HG03139 (cell line): ENCODE measurements around the gene SPINT2.
"Not testable (repeated sequence)": the region's sequence is repeated elsewhere in the genome, so short reads cannot be mapped to it uniquely, and the experiment has no call there.

Experiments
- ATAC-seq: cut with Tn5 transposase; IDR thresholded peaks from one replicate; pipeline ENCODE4 v1.9.1; 2021; ENCODE audit not compliant: unreplicated experiment

Gene SPINT2

GRCh38 chr19:38318660-38319059 lies 54.3 kb downstream of the SPINT2 start:
- no peak for ATAC-seq

DNA sequence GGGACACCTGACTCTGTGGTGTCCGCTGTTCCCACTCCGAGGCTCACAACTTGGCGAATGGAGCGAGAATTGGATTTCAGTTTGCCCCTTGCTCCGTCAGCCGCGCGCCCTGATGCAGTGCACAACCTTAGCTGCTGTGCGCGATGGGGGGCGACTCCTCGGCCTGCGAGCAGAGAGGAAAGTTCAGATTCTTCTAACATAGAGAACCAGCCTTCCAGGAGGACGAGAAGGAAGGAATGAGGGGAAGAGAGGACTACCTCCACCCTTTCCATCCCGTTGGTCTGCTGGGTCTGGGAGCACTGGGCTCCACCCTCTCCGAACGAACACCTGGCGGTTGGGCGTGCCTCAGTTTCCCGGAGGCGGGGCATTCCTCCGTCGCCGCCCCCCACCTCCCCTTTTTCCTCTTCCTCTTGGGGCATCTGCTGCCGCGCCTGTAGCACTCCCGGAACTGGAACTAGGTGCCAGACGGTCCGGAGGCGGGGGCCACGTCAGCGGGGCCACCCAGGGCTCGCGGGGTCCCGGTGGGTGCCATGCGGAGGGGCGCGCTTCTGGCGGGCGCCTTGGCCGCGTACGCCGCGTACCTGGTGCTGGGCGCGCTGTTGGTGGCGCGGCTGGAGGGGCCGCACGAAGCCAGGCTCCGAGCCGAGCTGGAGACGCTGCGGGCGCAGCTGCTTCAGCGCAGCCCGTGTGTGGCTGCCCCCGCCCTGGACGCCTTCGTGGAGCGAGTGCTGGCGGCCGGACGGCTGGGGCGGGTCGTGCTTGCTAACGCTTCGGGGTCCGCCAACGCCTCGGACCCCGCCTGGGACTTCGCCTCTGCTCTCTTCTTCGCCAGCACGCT lies 55.3 kb downstream of the SPINT2 start, which contains the start of gene KCNK6:
Gene KCNK6, plus strand, starts transcription at position 425 of the 838 bp plus-strand sequence. Its CDS starts 106 bp downstream, at position 531.
- ATAC-seq = no peak

DNA sequence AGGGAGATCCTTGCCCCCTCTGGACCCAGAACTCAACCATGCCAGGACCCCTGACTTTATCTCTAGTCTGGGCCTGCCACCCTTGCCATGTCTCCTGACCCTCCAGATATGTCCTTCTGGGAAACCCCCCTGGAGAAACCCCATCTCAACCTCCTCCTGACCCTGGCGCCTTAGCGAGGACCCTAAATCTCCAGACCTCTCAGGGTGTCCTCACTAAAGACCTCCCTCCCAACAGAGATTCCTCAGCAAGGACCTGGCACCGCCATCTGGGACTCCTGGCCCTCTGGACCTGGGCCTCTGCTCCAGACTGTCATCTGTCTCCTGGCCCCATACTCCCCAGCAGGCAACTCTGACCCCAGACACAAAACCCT lies 56.6 kb downstream of the SPINT2 start:
- ATAC-seq = no peak

- no peak for ATAC-seq
Measured at GRCh38 chr19:38321646-38322196, 57.3 kb downstream of the SPINT2 start.

DNA sequence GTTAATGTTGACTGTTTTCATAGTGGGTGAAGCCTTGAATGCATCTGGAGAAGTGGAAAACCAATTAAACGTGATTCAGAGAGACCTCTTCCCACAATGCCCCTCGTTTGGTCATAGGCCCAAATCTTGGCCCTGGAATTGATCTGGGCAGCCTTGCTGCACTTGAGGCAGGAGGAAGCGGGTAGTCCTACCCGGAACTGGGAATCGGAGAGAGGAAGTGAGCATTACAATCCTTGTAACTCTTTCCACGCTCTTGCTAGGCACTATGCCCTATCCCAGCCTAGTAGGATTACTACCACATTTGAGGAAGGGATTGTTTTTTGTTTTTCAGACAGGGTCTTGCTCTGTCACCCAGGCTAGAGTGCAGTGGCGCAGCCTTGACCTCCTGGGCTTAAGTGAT lies 58.9 kb downstream of the SPINT2 start:
- ATAC-seq = no peak

DNA sequence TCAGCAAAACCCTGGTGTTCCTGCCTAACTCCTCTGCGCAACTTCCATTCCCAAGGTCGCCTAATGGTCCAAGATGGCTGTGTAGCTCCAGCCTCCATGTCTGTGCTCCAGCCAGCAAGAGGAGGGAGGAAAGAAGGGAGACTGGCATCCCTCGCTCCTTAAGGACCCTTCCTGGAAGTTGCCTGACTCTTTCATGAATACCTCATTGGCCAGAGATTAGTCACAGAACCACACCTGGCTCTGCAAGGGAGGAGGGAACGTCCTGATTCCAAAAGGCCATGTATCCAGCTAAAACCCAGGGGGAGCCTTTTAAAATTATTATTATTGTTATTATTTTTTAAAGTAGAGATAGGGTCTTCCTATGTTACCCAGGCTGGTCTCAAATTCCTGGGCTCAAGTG lies 60.1 kb downstream of the SPINT2 start:
- ATAC-seq = no peak

DNA sequence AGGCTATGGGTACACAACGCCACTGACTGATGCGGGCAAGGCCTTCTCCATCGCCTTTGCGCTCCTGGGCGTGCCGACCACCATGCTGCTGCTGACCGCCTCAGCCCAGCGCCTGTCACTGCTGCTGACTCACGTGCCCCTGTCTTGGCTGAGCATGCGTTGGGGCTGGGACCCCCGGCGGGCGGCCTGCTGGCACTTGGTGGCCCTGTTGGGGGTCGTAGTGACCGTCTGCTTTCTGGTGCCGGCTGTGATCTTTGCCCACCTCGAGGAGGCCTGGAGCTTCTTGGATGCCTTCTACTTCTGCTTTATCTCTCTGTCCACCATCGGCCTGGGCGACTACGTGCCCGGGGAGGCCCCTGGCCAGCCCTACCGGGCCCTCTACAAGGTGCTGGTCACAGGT lies 62.2 kb downstream of the SPINT2 start:
- ATAC-seq = no peak

- ATAC-seq = no peak
Measured at GRCh38 chr19:38329651-38330050, 65.3 kb downstream of the SPINT2 start.

- ATAC-seq = no peak
Measured at GRCh38 chr19:38331728-38332127, 67.4 kb downstream of the SPINT2 start.

DNA sequence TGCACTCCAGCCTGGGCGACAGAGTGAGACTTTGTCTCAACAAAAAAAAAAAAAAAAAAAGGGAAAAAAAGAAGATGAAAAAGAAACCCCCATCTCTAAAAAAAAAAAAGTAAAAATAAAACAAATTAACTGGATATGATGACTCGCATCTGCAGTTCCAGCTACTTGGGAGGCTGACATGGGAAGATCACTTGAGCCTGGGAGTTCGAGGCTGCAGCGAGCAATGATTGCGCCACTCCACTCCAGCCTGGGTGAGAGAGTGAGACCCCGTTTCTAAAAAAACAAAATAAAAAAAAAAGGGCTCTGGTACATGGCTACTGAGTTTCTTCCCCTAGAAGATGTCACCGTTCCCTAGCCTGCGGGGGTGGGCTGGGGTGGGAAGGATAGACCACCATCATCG lies 68.9 kb downstream of the SPINT2 start:
- ATAC-seq = no peak

GRCh38 chr19:38335949-38336637 lies 71.7 kb downstream of the SPINT2 start:
- peak; percentile 58 for ATAC-seq

DNA sequence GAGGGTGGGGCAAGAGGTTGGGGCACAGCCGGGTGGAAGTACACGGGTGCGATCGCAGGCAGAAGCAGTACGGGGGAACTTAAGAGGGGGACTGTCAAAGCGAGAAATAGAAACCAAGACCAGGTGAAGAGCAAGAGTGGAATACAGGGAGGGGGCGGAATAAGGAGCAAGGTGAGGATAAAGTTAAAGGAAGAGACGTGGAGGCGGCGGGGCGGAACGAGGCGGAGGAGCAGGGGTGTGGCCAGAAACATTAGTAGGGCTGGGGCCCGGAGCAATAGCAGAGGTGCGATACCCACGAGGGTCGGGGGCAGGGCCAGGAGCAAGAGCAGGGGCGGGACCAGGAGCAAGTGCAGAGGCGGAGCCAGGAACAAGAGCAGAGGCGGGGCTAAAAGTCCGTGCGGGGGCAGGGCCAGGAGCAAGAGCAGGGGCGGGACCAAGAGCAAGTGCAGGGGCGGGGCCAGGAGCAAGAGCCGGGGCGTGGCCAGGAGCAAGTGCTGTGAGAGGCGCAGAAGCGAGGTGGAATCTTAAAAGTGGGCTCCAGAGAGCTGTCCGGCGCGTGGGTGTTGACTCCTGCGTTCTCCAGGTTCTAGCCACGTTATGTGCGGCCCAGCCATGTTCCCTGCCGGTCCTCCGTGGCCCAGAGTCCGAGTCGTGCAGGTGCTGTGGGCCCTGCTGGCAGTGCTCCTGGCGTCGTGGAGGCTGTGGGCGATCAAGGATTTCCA lies 72.4 kb downstream of the SPINT2 start:
- peak; percentile 42 for ATAC-seq

GRCh38 chr19:38337360-38337653 lies 72.9 kb downstream of the SPINT2 start:
- ATAC-seq = no peak

DNA sequence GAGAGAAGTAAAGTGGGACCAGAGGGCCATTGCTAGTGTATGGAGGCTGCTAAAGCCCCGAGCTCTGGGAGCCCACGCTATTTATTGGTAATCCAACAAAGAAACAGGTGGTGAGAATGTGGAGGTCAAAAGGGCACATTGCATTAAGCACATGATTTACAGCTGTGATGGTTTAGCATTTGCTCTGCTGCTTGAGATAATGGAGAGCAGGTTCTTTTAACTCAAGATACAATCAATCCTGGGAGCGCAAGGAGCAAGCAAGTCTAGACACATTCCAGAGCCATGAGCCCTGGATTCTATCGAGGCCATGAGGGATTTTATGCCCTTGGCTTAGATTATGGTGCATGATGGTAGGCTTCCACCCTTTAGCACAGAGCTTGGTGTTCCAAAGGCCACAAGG lies 74.6 kb downstream of the SPINT2 start:
- ATAC-seq = not testable (repeated sequence)

DNA sequence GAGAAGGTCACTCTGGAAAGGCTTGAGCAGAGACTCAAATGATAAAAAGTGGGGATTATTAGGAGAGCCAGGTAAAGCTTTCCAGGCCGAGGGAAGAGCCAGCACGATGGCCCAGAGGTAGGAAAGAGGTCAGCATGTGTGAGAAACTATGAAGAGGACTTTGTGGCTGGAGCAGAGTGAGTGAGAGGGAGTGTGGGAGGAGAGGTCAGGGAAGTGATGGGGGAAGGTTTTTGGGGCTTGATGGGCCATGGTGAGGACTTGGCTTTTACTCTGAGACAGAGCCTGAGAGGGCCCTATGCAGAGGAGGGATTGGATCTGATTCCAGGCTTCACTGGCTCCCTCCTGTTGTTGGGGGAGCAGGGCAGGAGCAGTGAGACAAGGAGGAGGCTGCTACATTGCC lies 76.6 kb downstream of the SPINT2 start:
- no peak for ATAC-seq
